K562 (cell line): ENCODE data around the gene MYBPH. TPM values are rescaled to one million over a fixed set of nuclear protein-coding genes. Genes with fewer than 3 reads are reported as not detected.

Experiments
- CC2D1A ChIP-seq: fragments of 450-650 bp; IDR thresholded peaks from 2 replicates; pipeline ENCODE4 v1.6.1; 2017; ENCODE audit warnings: mild to moderate bottlenecking
- EGR1 ChIP-seq: fragments of 450-650 bp; conservative IDR thresholded peaks from 2 replicates; pipeline ENCODE4 v1.6.1; 2017; ENCODE audit warnings: mild to moderate bottlenecking
- ELK3 ChIP-seq: fragments of 450-650 bp; formaldehyde crosslinking; IDR thresholded peaks from 2 replicates; pipeline ENCODE4 v1.4.0; 2020; ENCODE audit warnings: mild to moderate bottlenecking
- GATAD2B ChIP-seq: fragments of 450-650 bp; IDR thresholded peaks from 2 replicates; pipeline ENCODE4 v1.6.1; 2017; ENCODE audit warnings: mild to moderate bottlenecking, borderline replicate concordance
- HMG20B ChIP-seq: fragments of 250-450 bp; sonication (Bioruptor Pico); IDR thresholded peaks from 2 replicates; pipeline ENCODE4 v1.5.0; 2021; ENCODE audit warnings: mild to moderate bottlenecking
- ILF3 ChIP-seq: fragments of 450-650 bp; IDR thresholded peaks from 2 replicates; pipeline ENCODE4 v1.6.1; 2018; ENCODE audit warnings: antibody characterized with exemption, mild to moderate bottlenecking, moderate library complexity, borderline replicate concordance
- KDM2B ChIP-seq: fragments of 250-450 bp; sonication (Bioruptor Pico); IDR thresholded peaks from 2 replicates; pipeline ENCODE4 v1.8.0; 2021; ENCODE audit warnings: mild to moderate bottlenecking, moderate library complexity
- MAFG ChIP-seq: fragments of 450-650 bp; conservative IDR thresholded peaks from 2 replicates; pipeline ENCODE4 v1.6.1; 2016; ENCODE audit warnings: missing genetic modification characterization, missing compliant biosample characterization
- MCM5 ChIP-seq: fragments of 450-650 bp; IDR thresholded peaks from 2 replicates; pipeline ENCODE4 v1.6.1; 2016; ENCODE audit warnings: low read depth
- POLR3A ChIP-seq: IDR thresholded peaks from 2 replicates; pipeline ENCODE4 v1.6.1; 2011; ENCODE audit warnings: borderline replicate concordance, mild to moderate bottlenecking, moderate library complexity; ENCODE audit not compliant: insufficient read length, insufficient read depth; ENCODE audit errors: extremely low read depth
- RERE ChIP-seq: sonication (generic); formaldehyde crosslinking; IDR thresholded peaks from 2 replicates; pipeline ENCODE4 v1.8.0; 2023; ENCODE audit warnings: missing genetic modification reagents, mild to moderate bottlenecking, borderline replicate concordance
- RFX5 ChIP-seq: IDR thresholded peaks from 2 replicates; pipeline ENCODE4 v1.6.1; 2011; ENCODE audit warnings: low read depth, mild to moderate bottlenecking, improper control_type of control experiment, low read length
- TFAP4 ChIP-seq: sonication (generic); formaldehyde crosslinking; IDR thresholded peaks from 2 replicates; pipeline ENCODE4 v1.8.0; 2022; ENCODE audit warnings: missing genetic modification reagents, mild to moderate bottlenecking, moderate library complexity, borderline replicate concordance
- THAP7 ChIP-seq: fragments of 250-450 bp; sonication (Bioruptor Pico); IDR thresholded peaks from 2 replicates; pipeline ENCODE4 v1.5.0; 2021
- ZNF23 ChIP-seq: fragments of 250-450 bp; sonication (Bioruptor Pico); IDR thresholded peaks from 2 replicates; pipeline ENCODE4 v1.4.0; 2020; ENCODE audit warnings: mild to moderate bottlenecking
- ZNF263 ChIP-seq: sonication (generic); formaldehyde crosslinking; IDR thresholded peaks from 2 replicates; pipeline ENCODE4 v1.8.0; 2022; ENCODE audit warnings: mild to moderate bottlenecking, missing genetic modification reagents, borderline replicate concordance
- ZNF316 ChIP-seq: fragments of 450-650 bp; IDR thresholded peaks from 2 replicates; pipeline ENCODE4 v1.6.1; 2016
- ZNF77 ChIP-seq: fragments of 250-450 bp; sonication (Bioruptor Pico); IDR thresholded peaks from 2 replicates; pipeline ENCODE4 v1.5.0; 2020
- polyA plus RNA-seq, 8 experiments: library from polyadenylated mRNA; depleted of rRNA in 4 of 8; stranded (reverse) in 5 of 8; unstranded in 3 of 8; fragments of >200 nt; fragmentation: Nextera tagmentation in 2 of 8; fragmentation: Illumina TruSeq in 1 of 8; extraction: Ambion mirVana in 2 of 8; extraction: Trizol in 1 of 8; gene quantifications; 2 replicates each; pipeline versions ENCODE4 v1.2.1 to v1.2.3, GENCODE V29; 2011 to 2014; ENCODE audit warnings: inconsistent platforms in 1 of 8, missing spikeins in 1 of 8
- total RNA-seq, 7 experiments: library from RNA; depleted of rRNA in 6 of 7; stranded (reverse); fragments of >200 nt in 6 of 7; fragmentation: Illumina TruSeq in 2 of 7; extraction: Trizol in 2 of 7; gene quantifications; 2 replicates each; pipeline versions ENCODE4 v1.2.1 to v1.2.3, GENCODE V29; 2011 to 2021; ENCODE audit warnings: low replicate concordance in 1 of 7
- TF ChIP-seq, protein P1 (sequence below), 2 experiments: fragments of 450-650 bp; conservative IDR thresholded peaks; 2 replicates each; pipeline ENCODE4 v1.6.1; 2017; ENCODE audit warnings: mild to moderate bottlenecking in 2 of 2, moderate library complexity in 2 of 2

Gene MYBPH
- total and polyA plus RNA-seq, 9 of the 15 experiments (the other 6 are each of a cell fraction or from before 2014, with no cell fraction given), result 0.13 TPM; not detected in 8

GRCh38 chr1:203163891-203164635, 11.6 kb downstream of the MYBPH start (continued):
- no peak for TF ChIP-seq ZNF263
- TF ChIP-seq ZNF77 (CRISPR knock-in tag), result no peak
- no peak for TF ChIP-seq MAFG (tag)
- TF ChIP-seq RERE (CRISPR knock-in tag), result 0 out of 2 replicates have a peak, but pooled peaks have one; percentile 44
- no peak for TF ChIP-seq RFX5
- TF ChIP-seq GATAD2B, result no peak
- TF ChIP-seq TFAP4 (CRISPR knock-in tag), result no peak
- no peak for TF ChIP-seq ELK3 (CRISPR knock-in tag)
- TF ChIP-seq HMG20B (CRISPR knock-in tag), result no peak
- TF ChIP-seq POLR3A, result no peak
- TF ChIP-seq ILF3, result no peak
- TF ChIP-seq EGR1, result no peak
- no peak for TF ChIP-seq THAP7 (CRISPR knock-in tag)
- TF ChIP-seq, protein P1, sequence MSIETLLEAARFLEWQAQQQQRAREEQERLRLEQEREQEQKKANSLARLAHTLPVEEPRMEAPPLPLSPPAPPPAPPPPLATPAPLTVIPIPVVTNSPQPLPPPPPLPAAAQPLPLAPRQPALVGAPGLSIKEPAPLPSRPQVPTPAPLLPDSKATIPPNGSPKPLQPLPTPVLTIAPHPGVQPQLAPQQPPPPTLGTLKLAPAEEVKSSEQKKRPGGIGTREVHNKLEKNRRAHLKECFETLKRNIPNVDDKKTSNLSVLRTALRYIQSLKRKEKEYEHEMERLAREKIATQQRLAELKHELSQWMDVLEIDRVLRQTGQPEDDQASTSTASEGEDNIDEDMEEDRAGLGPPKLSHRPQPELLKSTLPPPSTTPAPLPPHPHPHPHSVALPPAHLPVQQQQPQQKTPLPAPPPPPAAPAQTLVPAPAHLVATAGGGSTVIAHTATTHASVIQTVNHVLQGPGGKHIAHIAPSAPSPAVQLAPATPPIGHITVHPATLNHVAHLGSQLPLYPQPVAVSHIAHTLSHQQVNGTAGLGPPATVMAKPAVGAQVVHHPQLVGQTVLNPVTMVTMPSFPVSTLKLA (conservative IDR thresholded peaks at IDR 0.05), result no peak
- no peak for TF ChIP-seq ZNF23
- no peak for TF ChIP-seq KDM2B (CRISPR knock-in tag)
- no peak for TF ChIP-seq MCM5
- no peak for TF ChIP-seq CC2D1A
- TF ChIP-seq ZNF316, result no peak
